ENCODE data around the gene ATP8B4.

ATP8B4 gene

DNA sequence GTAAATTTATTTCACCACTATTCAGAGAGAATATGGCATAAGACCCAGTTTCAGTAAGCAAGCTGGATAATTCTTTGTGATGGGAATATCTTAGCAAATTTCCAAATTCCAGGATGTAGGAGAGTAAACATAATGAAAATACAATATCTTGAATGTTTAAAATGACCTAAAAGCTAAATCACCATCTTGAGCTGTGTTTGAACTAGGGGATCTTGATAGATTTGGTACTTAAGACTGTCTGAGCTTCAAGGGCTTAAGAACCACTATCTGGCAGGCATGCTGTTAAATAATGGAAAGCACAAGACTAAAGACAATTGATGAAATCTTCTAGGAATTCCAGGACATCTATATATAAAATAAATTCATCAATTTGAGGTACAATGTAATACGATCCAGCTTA, 217.7 kb downstream of the ATP8B4 start:
- FAIRE-seq (no peak), DNase-seq (ENCODE audit: insufficient read length, low spot score) (no peak)

DNA sequence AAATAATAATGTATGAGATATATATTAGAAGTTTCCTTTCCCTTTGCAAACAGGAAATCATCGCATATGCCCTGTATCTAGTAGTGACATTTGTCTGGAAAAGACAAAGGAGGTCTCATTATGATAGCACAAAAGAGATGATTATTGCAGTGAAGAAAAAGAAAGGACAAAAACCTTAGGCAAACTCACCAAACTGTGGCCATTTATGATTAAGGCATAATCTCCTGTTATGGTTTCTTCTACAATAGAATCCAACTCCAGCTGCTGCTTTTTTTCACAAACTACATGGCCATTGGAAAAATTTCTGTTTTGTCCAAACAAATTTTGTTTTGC, 218.2 kb downstream of the ATP8B4 start:
- DNase-seq (ENCODE audit: insufficient read length, low spot score) (no peak), FAIRE-seq (no peak)

DNA sequence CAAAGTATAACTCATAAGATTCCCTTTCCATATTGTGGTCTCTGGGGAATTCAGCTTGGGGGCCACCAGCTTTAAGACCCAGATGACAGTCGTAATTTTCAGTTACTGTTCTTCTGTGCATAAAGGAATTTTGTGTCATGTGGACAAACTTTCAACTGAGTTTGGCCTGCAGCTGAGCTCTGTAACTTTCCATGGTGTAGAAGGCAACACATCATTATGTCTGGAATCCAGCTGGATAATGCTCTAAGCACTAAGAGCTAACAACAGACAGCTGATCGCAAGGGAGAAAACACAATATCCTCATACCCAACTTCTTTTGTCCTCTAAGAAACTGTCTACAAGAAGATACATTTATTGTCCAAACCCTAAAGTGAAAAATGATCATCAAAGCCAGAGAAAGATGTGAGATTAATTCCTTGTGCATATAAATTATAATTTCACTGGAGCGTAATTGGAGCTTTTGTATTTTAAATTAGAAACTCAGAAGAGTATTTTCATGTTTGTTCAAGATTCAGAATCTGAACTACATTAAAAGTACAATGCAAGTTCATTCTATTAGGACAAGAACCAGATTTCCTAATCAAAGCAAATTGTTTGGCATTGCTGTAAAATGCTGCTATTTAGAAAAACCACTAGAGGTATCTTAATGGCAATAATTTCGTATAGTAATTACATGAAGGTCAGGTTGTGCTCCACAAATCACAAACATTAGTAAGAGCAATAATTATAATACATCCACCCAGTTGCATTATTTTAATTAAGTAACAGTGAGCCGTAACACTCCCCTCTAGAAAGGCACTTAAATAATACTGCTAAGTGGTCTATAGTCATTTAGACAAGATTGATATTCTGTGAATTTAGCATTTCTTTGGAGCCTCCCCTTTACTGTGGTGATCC, 218.8 kb downstream of the ATP8B4 start:
- FAIRE-seq (no peak), DNase-seq (ENCODE audit: insufficient read length, low spot score) (no peak)

DNA sequence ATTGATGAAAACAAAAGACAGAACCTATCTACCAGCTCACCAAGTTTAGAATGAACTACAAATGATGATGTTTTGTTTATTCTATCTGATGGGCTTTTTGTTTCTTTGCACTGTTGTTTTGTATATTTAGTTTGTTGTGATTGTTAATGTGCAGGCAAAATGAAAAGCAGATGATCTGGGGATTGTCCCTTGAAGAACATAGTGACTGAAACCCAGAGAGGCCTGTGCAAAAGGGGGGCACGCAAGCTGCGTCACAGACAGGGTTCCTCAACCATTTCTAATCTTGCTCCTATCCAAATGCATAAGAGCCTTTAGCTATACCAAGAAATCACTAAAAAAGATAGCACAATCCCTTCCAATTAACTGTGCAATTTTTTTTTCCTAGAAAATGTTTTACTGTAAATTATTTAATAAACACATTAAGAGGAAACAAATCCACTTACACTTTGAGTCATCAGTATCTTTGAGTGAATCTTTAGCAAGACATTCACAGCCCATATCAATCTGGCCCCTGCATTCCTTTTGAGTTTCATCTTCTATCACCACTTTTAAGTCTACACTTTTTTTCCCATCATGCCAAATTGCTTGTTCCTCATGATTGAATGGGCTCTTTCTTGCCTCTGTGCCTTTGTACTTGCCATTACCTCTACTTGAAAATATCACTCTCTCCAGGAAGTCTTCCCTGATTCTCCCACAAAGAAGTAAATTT, 220.3 kb downstream of the ATP8B4 start:
- no peak for DNase-seq (ENCODE audit: insufficient read length, low spot score)
- FAIRE-seq = no peak

DNA sequence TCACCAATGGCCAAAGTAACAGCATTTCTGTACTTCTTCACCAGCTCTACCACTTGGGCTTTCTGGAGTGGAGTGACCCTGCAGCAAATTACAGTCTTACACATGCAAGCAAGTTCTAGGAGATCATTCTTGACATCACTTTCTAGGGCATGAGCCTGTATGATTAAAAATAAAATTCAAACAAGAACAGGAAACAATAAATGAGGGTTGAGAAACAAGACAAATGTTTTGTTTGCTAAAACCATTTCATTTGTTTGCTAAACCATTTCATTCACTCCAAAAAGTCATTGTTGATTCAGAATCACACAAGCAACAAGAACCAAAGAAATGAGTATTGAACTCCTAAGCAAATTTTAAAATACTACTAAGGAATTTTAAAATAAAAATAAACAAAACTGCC, 220.9 kb downstream of the ATP8B4 start:
- no peak for FAIRE-seq
- no peak for DNase-seq (ENCODE audit: insufficient read length, low spot score)

DNA sequence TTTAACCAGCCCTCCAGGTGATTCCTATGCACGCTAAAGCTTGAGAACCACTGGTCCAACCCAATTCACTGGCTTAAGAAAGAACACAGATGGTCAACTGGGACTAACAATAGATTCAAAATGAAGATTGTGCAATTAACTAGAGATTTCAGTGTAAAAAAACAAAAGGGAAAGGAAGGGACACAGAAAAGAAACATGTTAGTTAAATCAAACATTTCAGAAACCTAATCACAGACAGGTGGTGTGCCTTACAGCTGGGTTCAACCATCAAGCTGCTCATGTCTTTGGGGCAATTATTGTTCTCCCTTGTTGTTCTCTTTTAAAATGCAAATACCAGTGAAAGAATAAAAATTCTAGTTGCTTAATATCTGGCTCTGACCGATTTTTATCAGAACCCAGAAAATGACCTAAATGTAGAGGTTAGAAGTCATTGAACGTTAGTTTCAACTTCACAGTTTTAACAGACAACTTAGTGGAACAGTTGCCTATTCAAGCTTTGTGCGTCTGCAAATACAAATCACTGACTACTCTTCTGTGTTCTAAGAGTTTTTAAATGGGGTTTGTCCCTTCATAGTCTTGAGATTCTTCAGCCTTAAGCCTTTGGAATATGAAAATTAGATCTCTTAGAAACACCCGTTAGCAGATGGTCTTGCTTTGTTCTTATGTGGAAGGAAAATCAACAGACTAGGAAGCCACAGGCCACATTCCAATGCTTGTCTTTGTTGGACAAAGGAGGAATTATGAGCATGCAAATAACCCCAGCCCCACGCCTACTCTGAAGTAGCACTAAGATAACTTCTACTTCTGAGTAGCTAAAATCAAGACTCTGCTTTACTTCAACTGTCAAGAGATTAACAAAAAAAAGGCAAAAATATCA, 223.4 kb downstream of the ATP8B4 start:
- no peak for FAIRE-seq
- no peak for DNase-seq (ENCODE audit: insufficient read length, low spot score)

DNA sequence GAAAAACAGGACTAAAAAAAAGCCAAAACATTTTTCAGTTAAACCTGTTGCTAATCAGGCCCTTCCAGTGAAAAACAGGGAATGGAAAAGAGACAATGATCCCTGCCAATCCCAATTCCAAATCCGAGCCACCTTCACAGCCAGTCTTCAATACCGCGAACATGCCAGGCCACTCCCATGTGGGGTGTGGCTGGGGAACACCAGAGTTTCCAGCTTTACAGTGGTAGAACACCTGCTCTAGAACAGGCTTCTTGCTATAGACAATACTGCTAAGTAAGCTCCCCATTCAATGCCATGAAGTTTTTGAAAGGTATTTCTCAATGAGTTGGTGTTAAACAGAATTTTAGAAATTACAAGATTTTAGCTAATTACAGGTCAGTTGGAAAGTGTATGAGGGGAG, 228.3 kb downstream of the ATP8B4 start:
- DNase-seq (ENCODE audit: insufficient read length, low spot score) (no peak), FAIRE-seq (no peak)

DNA sequence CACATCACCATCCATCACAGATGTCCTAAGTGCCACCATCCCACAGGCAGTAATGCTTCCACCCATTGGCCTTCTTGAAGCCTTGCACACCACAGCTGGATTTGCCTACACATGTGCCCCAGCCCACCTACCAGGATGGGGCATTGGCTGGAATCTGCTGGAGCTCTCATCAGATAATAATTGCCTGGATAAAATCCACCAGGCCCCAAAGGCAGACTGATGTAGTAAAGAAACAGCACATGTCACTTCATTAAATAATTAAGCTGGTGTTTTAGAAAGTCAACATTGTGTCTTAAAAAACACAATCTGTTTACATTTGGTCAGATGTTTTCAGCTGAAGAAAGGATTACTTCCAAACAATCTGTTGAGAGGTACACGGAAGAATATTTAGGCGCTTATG, 229.5 kb downstream of the ATP8B4 start:
- no peak for DNase-seq (ENCODE audit: insufficient read length, low spot score)
- FAIRE-seq = no peak

DNA sequence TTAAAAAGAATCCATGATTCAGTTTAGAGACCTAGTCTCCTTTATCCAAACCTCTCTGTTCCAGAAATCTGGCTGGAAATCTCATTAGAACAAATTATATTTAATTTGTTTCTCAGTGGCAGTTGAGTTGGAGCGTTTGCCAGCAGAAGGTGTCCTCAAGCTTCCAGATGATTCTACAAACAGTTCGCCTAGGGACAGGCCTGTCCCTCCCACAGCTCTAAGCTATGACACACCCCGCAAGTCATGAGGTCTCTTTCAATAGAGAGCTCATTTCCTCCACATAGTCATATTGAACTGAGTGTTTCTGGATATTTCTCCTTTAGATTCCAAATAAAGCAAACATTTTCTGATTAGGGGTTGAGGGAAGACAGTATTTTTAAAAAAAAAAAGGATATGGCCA, 230.3 kb downstream of the ATP8B4 start:
- FAIRE-seq (no peak), DNase-seq (ENCODE audit: insufficient read length, low spot score) (no peak)

DNA sequence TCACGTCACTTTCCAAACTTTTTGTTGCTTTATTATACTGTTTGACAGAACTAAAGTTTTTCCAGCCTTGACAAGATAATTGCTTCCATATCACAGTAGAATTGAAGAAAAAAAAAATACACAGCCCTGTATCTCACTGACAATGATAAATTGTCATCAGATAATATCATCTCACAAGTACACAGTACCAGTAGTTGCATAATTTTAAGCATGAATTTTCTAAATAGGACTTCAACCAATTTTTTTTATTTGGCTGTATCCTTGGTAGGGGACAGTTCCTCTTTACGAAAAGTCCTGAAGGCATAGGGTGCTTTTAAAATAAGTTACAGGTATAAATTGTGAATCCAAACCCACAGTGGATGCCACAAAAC, 230.7 kb downstream of the ATP8B4 start:
- no peak for FAIRE-seq
- DNase-seq (ENCODE audit: insufficient read length, low spot score) = no peak

DNA sequence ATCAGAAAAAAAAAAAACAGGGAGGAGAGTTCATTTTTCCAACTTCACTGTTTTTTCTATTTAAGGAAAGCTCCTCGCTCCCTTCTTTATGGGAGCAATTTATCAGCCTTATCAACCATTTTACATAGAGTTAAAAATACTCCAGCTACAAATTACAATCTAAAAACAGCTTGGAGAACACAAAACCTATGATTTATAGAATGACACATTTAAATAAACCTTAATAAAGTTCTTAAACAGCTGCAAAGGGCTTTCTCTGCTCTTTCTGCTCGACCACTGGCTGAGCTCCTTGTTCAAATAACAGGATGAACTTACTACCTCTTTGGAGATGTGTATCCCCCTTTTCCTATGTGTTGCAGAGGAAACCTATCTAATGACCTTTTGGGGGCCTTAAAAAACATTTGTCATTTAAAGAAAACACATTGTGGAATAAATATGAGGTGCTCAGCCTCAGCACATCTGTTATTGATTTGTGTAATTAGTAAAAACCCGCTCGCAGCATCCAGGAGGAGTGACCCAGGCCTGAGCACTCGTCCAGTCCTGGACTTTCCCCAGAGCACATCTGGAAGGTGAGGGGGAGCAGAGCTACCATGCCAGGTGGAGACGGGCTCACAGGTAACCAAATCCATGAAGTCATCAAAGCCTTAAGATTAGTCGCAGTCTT, 231.2 kb downstream of the ATP8B4 start:
- FAIRE-seq (no peak), DNase-seq (ENCODE audit: insufficient read length, low spot score) (no peak)

DNA sequence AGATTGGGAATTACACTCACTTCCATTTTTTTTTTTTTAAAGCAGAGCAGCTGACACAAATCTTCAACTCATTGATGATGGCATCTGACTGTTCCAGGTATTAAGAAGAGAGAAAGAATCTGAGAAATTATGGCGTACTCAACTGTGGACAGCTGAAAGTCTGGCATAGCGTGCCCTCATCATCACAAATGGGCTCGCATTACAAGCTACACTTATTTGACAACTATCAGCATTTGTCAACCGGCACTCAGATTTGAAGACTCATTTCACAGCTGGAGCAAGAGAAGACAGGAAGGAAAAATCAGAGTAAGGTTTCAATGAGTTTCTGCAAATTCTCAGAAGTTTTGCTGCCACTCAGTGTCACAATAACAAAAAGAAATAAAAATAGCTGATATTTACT, 235.9 kb downstream of the ATP8B4 start:
- no peak for FAIRE-seq

DNA sequence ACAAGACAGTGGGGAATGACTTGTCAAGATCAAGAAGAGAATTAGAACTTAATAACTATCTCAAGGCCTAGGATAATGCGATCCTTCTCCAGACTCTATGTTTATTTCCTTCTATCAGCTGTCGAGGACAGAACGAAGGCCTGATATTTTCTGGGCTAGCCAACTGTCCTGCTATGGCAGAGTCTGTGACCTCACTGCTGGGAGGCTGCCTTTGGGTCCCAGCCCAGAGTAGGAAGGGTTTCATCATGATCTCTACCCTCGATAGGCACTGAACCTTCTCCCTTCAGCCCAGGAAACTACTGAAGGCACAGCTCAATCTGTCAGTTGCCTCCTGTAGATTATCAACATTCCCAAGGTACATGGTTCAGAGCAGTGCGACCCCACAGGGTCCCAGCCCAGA, 237.2 kb downstream of the ATP8B4 start:
- no peak for FAIRE-seq
- DNase-seq (ENCODE audit: insufficient read length, low spot score) = no peak

More for the DNA sequence above, 235.9 kb downstream of the ATP8B4 start:
- no peak for DNase-seq (ENCODE audit: insufficient read length, low spot score)

DNA sequence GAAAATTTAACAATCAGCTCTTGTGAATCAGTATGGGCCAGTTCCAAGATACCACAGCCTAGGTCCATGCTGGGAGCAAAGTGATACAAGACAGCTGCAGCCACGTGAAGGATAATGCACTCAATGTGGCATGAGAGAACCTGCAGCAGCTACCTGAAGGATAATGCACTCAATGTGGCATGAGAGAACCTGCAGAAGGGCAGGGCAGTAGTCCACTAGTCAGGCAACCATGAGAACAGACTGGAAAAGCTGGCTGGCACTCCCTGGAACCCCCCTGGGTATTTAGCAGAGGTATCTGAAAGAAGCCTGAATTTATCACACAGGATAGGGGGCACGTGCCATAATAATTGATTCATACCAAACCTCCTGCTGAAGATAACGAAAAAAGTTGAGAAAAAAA, 237.6 kb downstream of the ATP8B4 start:
- no peak for FAIRE-seq

DNA sequence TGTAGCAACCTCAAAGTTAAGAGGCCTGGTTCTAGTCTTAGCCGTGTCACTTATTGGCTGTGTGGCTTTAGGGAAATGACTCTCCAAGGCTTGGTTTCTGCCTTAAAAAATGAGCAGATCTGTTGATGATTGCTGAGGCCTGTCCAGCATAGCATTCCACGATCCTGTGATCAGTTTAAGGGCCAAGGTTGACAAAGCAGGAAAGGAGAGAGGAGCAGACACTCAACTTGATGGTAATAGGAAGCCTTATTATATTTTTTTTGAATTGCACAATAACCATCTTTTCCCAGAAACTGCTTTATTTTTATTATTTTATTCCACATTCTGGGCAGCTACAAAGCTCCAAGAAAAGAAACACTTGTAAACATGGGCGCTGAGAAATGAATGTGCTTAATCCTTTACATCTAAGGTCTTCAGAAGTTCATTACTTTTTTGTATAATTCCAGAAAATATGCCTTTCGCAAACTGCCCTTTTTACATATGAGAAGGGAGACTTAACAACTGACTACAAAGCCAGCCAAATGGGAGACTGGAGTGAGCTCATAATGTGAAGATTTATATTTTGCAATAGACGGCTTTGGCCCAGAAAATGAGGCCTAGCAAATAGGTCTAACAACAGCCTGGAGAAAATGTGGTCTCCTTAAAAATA, 241.0 kb downstream of the ATP8B4 start:
- FAIRE-seq (no peak), DNase-seq (ENCODE audit: insufficient read length, low spot score) (no peak)

More for the DNA sequence above, 237.6 kb downstream of the ATP8B4 start:
- no peak for DNase-seq (ENCODE audit: insufficient read length, low spot score)

DNA sequence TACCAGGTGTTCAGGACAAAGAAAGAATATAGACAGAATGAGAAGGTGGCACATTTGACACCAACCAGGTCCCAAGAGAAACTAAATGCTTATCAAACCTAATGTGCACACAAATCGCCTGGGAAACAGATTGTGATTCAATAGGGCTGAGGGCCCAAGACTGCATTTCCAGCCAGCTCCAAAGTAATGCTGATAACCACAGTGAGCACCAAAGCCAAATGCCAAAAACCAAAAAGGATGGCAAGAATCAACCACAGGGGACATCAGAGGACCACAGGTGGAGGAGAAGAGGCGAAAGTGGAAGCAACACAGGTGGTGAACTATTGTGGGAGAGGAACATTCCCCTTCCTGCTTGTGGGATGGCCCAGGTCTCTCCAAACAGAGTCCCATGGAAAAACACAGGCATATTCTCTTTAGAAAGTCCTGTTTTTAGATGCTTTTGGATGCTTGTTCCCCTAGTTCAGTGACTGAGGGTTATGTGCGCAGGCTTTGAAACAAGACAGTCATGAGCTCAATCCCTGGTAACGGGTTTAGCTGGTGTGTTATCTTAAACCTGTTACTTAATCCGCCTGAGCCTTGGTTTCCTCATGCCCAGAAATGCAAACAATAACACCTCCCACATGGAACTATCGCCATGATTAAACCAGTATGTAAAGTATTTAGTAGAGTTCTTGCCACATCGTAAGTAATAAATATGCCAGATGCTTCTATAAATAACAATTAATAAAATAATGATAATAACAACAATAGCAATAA, 241.7 kb downstream of the ATP8B4 start:
- DNase-seq (ENCODE audit: insufficient read length, low spot score) = no peak
- no peak for FAIRE-seq

DNA sequence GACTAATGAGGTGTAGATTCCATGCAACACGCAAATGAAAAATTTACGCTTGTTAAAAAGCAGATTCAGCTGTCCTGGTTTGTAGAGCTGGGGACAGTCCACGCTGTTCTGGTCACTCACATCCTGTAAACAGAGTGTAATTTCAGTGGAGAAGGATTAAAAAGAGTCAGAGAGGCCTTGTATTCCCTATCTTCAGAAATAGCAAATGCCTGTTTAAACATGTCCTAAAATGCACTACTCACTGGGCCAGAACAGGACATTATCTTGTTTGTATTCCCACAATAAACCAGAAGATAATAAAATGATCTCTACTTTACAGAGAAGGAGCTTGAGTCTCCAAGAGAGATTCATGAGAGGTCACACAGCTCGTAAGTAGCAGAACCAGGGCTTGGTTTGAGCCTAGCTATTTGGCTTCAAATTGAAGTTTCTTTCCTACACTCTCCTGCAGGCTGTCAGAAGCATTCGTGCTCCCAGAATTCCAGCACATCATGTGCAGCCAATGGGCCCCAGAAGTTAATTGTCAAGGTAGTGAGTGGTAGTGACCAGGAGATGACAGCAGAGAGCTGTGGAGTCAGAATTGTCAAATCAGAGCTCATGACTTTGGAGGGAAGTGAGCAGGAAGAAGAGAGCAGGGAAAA, 242.5 kb downstream of the ATP8B4 start:
- FAIRE-seq (no peak), DNase-seq (ENCODE audit: insufficient read length, low spot score) (no peak)

DNA sequence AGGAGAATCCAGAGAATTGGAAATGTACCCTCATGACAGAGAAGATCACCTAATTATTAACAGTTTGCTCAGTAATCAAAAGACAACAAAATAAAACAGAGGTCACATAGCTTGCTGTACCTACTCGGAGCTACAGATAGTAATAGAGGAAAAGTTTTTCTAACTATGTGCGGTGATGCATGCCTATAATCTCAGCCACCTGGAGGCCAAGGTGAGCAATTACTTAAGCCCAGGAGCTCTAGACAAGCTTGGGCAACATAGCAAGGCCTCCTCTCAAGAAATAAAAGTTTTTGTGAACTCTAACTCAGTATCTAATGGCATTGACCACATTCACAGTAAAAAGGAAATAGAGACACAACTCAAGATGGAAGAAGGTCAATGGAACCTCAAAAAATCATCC, 243.6 kb downstream of the ATP8B4 start:
- FAIRE-seq (no peak), DNase-seq (ENCODE audit: insufficient read length, low spot score) (no peak)

DNA sequence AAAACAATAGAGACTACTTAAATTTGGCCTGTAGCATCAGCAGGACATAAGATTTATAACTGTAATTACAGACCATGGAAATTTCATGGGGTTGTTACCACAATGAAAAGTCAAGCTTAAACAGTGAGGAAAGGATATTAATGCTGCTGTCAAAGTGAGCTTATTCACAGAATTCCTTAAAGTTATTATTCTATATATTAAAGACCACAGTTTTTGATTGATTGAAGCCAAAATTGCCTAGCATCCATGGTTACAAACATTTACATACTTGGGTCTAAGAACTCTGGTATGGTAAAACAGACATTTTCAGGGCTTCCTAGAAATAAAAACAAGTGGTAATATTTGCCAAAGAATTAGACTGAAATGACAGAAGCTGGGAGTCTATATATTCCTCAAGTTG, 248.6 kb downstream of the ATP8B4 start:
- no peak for DNase-seq (ENCODE audit: insufficient read length, low spot score)
- FAIRE-seq = no peak
